ENCODE data around the gene FARP1. TPM values are rescaled to one million over a fixed set of nuclear protein-coding genes. Genes with fewer than 3 reads are reported as not detected.
A peak's percentile ranks its signal among the peaks of the same experiment; 100 is the strongest.

The FARP1 gene
- total and polyA plus RNA-seq, 2 of the 13 experiments (the other 11 are each of a cell fraction or from before 2014, with no cell fraction given) = 70.6 to 126 TPM

- no peaks in the 10 kb centered on the region for H3K27me3 ChIP-seq (ENCODE audit: control insufficient read depth in 1 of 2, insufficient read depth in 2 of 2, low read length in 2 of 2)
- no peak overlapping the region for H3K4me2 ChIP-seq (ENCODE audit: low read depth, low read length)
- 97% methylated on average over 8 of the region's 8 CpGs for WGBS (ENCODE audit: low lambda C conversion rate)
- ChIA-PET CTCF (ENCODE audit: low intra/inter-chr PET ratio, low total read pairs) (no interaction called here), POLR2A (no interaction called here)
- in situ Hi-C loops (cut with HindIII; ENCODE audit: extremely low pct_ligation_motif_present, low pct_unique_long_range_greater_than_20kb) (loop anchor here (5.0 kb wide), 1 partner anchor 173 kb away; no protein-coding TSS in a partner anchor), intact Hi-C loops (cut with micrococcal nuclease; ENCODE audit: unreplicated experiment) (loop anchor here (5.0 kb wide), 1 partner anchor 173 kb away; no protein-coding TSS in a partner anchor)
- H3K4me3 ChIP-seq (replicated peaks in 1 of 3; ENCODE audit: insufficient read depth in 1 of 3, low read depth in 2 of 3, low read length in 3 of 3) = no peak overlapping the region
- FAIRE-seq (no peak), DNase-seq (ENCODE audit: low spot score) (no peak), ATAC-seq (no peak)
- H4K20me1 ChIP-seq (ENCODE audit: insufficient read depth, low read length) = peaks cover 31% of the 10 kb centered on the region
- H2AFZ ChIP-seq (ENCODE audit: low read length) = no peak overlapping the region
- peaks cover 81% of the 10 kb centered on the region for H3K79me2 ChIP-seq (ENCODE audit: insufficient read depth, low read length)
- H3K27ac ChIP-seq (ENCODE audit: extremely low read length, insufficient read depth, low read length) = peak overlapping the region; percentile 4
- no peak overlapping the region for H3K9ac ChIP-seq (ENCODE audit: insufficient read depth, low read depth, low read length)
- H3K4me1 ChIP-seq (ENCODE audit: insufficient read depth, low read length) = peaks cover 84% of the 10 kb centered on the region
- peaks cover 14 to 20% of the 10 kb centered on the region in 2 experiments; a peak in 3 of 5 replicates for H3K36me3 ChIP-seq (replicated peaks in 1 of 2; ENCODE audit: control insufficient read depth in 1 of 2, insufficient read depth in 2 of 2, low read length in 2 of 2)
- no TSS peak for BruUV-seq (replicated peaks)
- H3K9me3 ChIP-seq (ENCODE audit: low read length) = no peaks in the 10 kb centered on the region
- TF ChIP-seq RXRB (CRISPR knock-in tag; IDR thresholded peaks at IDR 0.05; ENCODE audit: borderline replicate concordance) = peak; percentile 47; the same call in 1 of the 2 replicates
- TF ChIP-seq THRA (CRISPR knock-in tag; IDR thresholded peaks at IDR 0.05; ENCODE audit: borderline replicate concordance) = peak; percentile 41; the same call in 1 of the 2 replicates
- TF ChIP-seq, protein P1, sequence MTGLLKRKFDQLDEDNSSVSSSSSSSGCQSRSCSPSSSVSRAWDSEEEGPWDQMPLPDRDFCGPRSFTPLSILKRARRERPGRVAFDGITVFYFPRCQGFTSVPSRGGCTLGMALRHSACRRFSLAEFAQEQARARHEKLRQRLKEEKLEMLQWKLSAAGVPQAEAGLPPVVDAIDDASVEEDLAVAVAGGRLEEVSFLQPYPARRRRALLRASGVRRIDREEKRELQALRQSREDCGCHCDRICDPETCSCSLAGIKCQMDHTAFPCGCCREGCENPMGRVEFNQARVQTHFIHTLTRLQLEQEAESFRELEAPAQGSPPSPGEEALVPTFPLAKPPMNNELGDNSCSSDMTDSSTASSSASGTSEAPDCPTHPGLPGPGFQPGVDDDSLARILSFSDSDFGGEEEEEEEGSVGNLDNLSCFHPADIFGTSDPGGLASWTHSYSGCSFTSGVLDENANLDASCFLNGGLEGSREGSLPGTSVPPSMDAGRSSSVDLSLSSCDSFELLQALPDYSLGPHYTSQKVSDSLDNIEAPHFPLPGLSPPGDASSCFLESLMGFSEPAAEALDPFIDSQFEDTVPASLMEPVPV (CRISPR knock-in tag; IDR thresholded peaks at IDR 0.05) = no peak
- TF ChIP-seq EHMT2 (IDR thresholded peaks at IDR 0.05; ENCODE audit: borderline replicate concordance, low read depth, low read length) = no peak
- no peak for TF ChIP-seq MED13 (CRISPR knock-in tag; IDR thresholded peaks at IDR 0.05)
- no peak for TF ChIP-seq ZNF207 (IDR thresholded peaks at IDR 0.05; ENCODE audit: borderline replicate concordance)
- 0 out of 2 replicates have a peak, but pooled peaks have one; percentile 16 for TF ChIP-seq RXRA (CRISPR knock-in tag; IDR thresholded peaks at IDR 0.05)
- TF ChIP-seq RBM22 (optimal IDR thresholded peaks at IDR 0.05; ENCODE audit: low read length) = peak; percentile 41
- TF ChIP-seq SALL1 (CRISPR knock-in tag; IDR thresholded peaks at IDR 0.05) = 0 out of 2 replicates have a peak, but pooled peaks have one; percentile 27
- no peak for TF ChIP-seq ZNF598 (CRISPR knock-in tag; IDR thresholded peaks at IDR 0.05; ENCODE audit: borderline replicate concordance)
- no peak for TF ChIP-seq SCMH1 (CRISPR knock-in tag; IDR thresholded peaks at IDR 0.05; ENCODE audit: borderline replicate concordance)
- TF ChIP-seq RELA (CRISPR knock-in tag; IDR thresholded peaks at IDR 0.05) = no peak
- TF ChIP-seq ZNF124 (CRISPR knock-in tag; IDR thresholded peaks at IDR 0.05) = no peak
- TF ChIP-seq, protein P2, sequence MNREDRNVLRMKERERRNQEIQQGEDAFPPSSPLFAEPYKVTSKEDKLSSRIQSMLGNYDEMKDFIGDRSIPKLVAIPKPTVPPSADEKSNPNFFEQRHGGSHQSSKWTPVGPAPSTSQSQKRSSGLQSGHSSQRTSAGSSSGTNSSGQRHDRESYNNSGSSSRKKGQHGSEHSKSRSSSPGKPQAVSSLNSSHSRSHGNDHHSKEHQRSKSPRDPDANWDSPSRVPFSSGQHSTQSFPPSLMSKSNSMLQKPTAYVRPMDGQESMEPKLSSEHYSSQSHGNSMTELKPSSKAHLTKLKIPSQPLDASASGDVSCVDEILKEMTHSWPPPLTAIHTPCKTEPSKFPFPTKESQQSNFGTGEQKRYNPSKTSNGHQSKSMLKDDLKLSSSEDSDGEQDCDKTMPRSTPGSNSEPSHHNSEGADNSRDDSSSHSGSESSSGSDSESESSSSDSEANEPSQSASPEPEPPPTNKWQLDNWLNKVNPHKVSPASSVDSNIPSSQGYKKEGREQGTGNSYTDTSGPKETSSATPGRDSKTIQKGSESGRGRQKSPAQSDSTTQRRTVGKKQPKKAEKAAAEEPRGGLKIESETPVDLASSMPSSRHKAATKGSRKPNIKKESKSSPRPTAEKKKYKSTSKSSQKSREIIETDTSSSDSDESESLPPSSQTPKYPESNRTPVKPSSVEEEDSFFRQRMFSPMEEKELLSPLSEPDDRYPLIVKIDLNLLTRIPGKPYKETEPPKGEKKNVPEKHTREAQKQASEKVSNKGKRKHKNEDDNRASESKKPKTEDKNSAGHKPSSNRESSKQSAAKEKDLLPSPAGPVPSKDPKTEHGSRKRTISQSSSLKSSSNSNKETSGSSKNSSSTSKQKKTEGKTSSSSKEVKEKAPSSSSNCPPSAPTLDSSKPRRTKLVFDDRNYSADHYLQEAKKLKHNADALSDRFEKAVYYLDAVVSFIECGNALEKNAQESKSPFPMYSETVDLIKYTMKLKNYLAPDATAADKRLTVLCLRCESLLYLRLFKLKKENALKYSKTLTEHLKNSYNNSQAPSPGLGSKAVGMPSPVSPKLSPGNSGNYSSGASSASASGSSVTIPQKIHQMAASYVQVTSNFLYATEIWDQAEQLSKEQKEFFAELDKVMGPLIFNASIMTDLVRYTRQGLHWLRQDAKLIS (CRISPR knock-in tag; IDR thresholded peaks at IDR 0.05) = no peak
- no peak for TF ChIP-seq KDM1A (CRISPR knock-in tag; IDR thresholded peaks at IDR 0.05)
- peak; percentile 30; the same call in 1 of the 2 replicates for TF ChIP-seq RARA (CRISPR knock-in tag; IDR thresholded peaks at IDR 0.05)
- no peak for TF ChIP-seq SNRNP70 (IDR thresholded peaks at IDR 0.05; ENCODE audit: low read depth, low read length)
Measured at GRCh38 chr13:98479496-98480003, 336.7 kb downstream of the FARP1 start.

Measured in HepG2 (cell line).